Measurements from ENCODE around the gene PLD4.

Gene PLD4

GRCh38 chr14:104976198-104977007 is 51.7 kb downstream of the PLD4 start:
- peak; percentile 88 for DNase-seq

GRCh38 chr14:104977008-104977680 is 52.5 kb downstream of the PLD4 start:
- DNase-seq: no peak

- peak; percentile 88 for DNase-seq
Observed at GRCh38 chr14:104977681-104978653, 53.3 kb downstream of the PLD4 start, which contains the start of gene AHNAK2. AHNAK2 (minus strand) TSS chr14:104978374; CDS start chr14:104978237, 137 bp downstream.

- DNase-seq: peak; percentile 27
Observed at GRCh38 chr14:104978746-104979691, 54.3 kb downstream of the PLD4 start.

GRCh38 chr14:104979758-104980610 is 55.3 kb downstream of the PLD4 start:
- no peak for DNase-seq

- no peak for DNase-seq
Observed at GRCh38 chr14:104980611-104981531, 56.2 kb downstream of the PLD4 start.

- DNase-seq: no peak
Observed at GRCh38 chr14:104981699-104982541, 57.2 kb downstream of the PLD4 start.

GRCh38 chr14:104982548-104983230 is 58.0 kb downstream of the PLD4 start:
- DNase-seq: no peak

Measured in hematopoietic multipotent progenitor cell treated with erythropoietin and hydrocortisone succinate and interleukin-3 and kit ligand, for 6 days (in vitro differentiated cells).